D721Med (cell line): Measurements from ENCODE around the gene BICDL1.
"Not testable (repeated sequence)": the region's sequence is repeated elsewhere in the genome, so short reads cannot be mapped to it uniquely, and the experiment has no call there.

Experiments used
- DNase-seq: peaks from one replicate; pipeline ENCODE4 v3.0.0; 2011; ENCODE audit warnings: low spot score; ENCODE audit not compliant: insufficient read length
- FAIRE-seq: peaks from 2 replicates; lab custom pipeline; 2011; peaks lifted over from hg19 to GRCh38; lab: Jason Lieb, UNC
- CTCF ChIP-seq: IDR thresholded peaks from 2 replicates; pipeline ENCODE4 v1.5.1; 2012; ENCODE audit warnings: mild to moderate bottlenecking, control low read depth; ENCODE audit not compliant: insufficient read depth; ENCODE audit errors: missing control alignments

The BICDL1 gene

GRCh38 chr12:119957135-119957534 lies 31.9 kb upstream of the BICDL1 start:
- no peak for TF ChIP-seq CTCF
- DNase-seq (no peak), FAIRE-seq (no peak)

- no peak for TF ChIP-seq CTCF
- no peak for FAIRE-seq
- no peak for DNase-seq
These were observed 29.6 kb upstream of the BICDL1 start for GRCh38 chr12:119959435-119959834.

- no peak for TF ChIP-seq CTCF
- DNase-seq, result no peak
- no peak for FAIRE-seq
These were observed 24.9 kb upstream of the BICDL1 start for GRCh38 chr12:119964123-119964522.

GRCh38 chr12:119964929-119965328 lies 24.1 kb upstream of the BICDL1 start:
- FAIRE-seq, result no peak
- no peak for TF ChIP-seq CTCF
- no peak for DNase-seq

GRCh38 chr12:119980242-119980641 lies 8.8 kb upstream of the BICDL1 start:
- TF ChIP-seq CTCF, result no peak
- FAIRE-seq (no peak), DNase-seq (no peak)

GRCh38 chr12:119980702-119981101 lies 8.3 kb upstream of the BICDL1 start:
- FAIRE-seq, DNase-seq: not testable (repeated sequence)

GRCh38 chr12:119989361-119989730 lies 310 bp downstream of the BICDL1 start:
- no peak for DNase-seq
- no peak for TF ChIP-seq CTCF
- no peak for FAIRE-seq
